Epithelial cell of proximal tubule (primary cell): Measurements from ENCODE around the gene EGLN1. TPM values are rescaled to one million over a fixed set of nuclear protein-coding genes. Genes with fewer than 3 reads are reported as not detected.

Experiments used
- DNase-seq: peaks from one replicate; pipeline ENCODE4 v3.0.0-alpha.2; 2011; ENCODE audit warnings: low read depth
- H3K4me3 ChIP-seq: 2 replicates; pipeline ENCODE4 v1.5.1; 2011; ENCODE audit warnings: low read depth, mild to moderate bottlenecking, low read length
- total RNA-seq: library from RNA; depleted of rRNA; stranded (reverse); fragments of >200 nt; gene quantifications from 2 replicates; pipeline ENCODE4 v1.2.3, GENCODE V29; 2015
- TF ChIP-seq, protein P1 (sequence below): conservative IDR thresholded peaks from 2 replicates; pipeline ENCODE4 v1.5.1; 2012; ENCODE audit warnings: low read depth, mild to moderate bottlenecking, low read length

The EGLN1 gene
- total RNA-seq, 1 donor from 2014 or later = 34.5 TPM

DNA sequence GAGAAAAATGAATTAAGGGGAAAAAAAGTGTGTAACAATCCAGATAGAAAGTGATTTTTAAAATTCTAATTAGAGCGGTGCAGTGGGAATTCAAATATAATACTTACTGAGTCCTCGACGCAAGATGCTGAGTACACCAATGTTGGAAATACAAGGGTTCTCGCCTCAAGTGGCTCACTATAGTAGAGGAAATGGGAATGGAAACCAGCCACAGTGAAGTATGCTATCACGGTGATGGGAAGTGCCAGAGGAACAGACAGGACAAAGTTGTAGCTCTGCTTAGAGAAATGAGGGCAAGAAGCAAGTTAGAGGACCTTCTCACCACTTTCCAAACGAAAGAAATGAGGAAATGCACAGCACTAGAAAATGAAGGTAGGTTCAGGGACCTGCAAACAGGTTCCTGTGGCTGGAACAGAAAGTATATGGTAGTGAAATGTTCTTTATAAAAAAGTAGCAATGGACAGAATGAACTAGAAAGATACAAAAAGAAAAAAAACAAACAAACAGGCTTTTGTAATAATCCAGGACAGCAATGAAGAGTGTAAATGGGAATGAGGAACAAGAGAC, 13.5 kb downstream of the EGLN1 start:
- TF ChIP-seq, protein P1, sequence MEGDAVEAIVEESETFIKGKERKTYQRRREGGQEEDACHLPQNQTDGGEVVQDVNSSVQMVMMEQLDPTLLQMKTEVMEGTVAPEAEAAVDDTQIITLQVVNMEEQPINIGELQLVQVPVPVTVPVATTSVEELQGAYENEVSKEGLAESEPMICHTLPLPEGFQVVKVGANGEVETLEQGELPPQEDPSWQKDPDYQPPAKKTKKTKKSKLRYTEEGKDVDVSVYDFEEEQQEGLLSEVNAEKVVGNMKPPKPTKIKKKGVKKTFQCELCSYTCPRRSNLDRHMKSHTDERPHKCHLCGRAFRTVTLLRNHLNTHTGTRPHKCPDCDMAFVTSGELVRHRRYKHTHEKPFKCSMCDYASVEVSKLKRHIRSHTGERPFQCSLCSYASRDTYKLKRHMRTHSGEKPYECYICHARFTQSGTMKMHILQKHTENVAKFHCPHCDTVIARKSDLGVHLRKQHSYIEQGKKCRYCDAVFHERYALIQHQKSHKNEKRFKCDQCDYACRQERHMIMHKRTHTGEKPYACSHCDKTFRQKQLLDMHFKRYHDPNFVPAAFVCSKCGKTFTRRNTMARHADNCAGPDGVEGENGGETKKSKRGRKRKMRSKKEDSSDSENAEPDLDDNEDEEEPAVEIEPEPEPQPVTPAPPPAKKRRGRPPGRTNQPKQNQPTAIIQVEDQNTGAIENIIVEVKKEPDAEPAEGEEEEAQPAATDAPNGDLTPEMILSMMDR = no peak
- no peak overlapping the region for H3K4me3 ChIP-seq
- DNase-seq = no peak

DNA sequence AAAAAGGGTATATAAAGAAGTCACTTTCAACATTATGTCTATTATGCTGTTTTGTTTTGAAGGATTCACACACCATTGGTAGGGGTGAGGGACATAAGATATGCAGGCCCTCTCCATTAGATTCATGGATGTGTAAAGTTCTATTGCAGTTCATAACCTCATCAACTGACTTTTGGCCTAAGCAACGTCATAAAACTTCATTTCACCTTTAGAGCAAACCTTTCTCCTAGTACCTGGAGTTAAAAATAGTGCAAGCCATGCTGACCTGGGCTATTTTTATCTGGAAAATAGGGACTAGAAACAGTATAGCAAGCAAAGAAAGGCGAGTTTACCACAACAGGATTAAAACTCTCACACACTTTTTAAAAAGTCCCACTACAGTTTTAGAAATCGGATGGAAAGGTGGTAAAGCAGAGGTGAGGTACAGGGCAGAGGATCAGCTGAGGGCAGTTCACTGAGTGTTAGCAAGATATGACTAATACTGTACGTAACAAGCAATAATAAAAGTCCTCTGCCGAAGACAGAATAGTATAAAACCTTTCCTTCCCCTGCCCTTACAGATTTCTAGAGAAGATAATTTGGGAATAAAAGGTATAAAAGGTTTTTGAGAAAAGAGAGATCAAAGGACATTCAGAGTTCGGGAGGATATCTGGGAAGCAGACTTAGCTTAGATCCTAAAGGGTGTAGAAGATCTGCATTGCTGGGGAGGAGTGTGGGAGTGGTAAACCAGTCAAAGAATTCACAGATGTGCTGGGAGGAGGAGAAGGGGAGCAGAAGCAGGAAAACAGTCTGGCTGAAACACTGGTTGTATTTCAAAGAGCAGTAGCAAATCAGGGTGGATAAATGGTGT, 14.3 kb downstream of the EGLN1 start:
- H3K4me3 ChIP-seq = peak overlapping the region; percentile 15
- TF ChIP-seq, protein P1 = no peak
- DNase-seq = no peak

GRCh38 chr1:231407049-231407448, 15.0 kb downstream of the EGLN1 start:
- DNase-seq = no peak
- H3K4me3 ChIP-seq = no peak overlapping the region
- TF ChIP-seq, protein P1 = no peak

DNA sequence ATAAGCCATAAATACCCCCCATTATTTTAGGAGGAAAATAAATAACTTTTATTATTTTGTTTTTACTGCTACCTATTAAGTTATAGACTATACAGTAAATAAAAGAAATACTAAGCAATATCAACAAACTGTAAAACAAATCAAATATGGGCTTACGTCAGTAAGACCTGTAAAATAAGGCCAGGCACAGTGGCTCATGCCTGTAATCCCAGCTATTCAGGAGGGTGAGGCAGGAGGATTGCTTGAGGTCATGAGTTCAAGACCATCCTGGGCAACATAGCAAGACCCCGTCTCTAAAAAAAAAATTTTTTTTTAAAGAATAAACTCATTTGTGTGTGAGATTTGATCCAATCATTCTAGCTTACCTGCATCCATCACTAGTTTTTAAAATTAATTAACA, 17.8 kb downstream of the EGLN1 start:
- no peak for DNase-seq
- H3K4me3 ChIP-seq = no peak overlapping the region
- TF ChIP-seq, protein P1 = no peak

- no peak for DNase-seq
- TF ChIP-seq, protein P1 = no peak
These were observed 20.6 kb downstream of the EGLN1 start for GRCh38 chr1:231401478-231401877.

GRCh38 chr1:231397886-231398671, 24.0 kb downstream of the EGLN1 start:
- no peak for DNase-seq
- H3K4me3 ChIP-seq = no peak overlapping the region
- TF ChIP-seq, protein P1 = no peak

More at GRCh38 chr1:231401478-231401877, 20.6 kb downstream of the EGLN1 start:
- H3K4me3 ChIP-seq = no peak overlapping the region
